ENCODE measurements around the gene CPSF3.

CPSF3 gene

GRCh38 chr2:9390151-9390850 lies 33.2 kb upstream of the CPSF3 start:
- Histone ChIP-seq H3K27me3 (ENCODE audit: insufficient read depth, low read length, poor library complexity, severe bottlenecking) (no peaks in the 10 kb centered on the region), H3K9me2 (replicated peaks; ENCODE audit: low read depth, low read length) (no peaks in the 10 kb centered on the region), H2AFZ (ENCODE audit: low read length) (no peak overlapping the region), H3K4me3 (ENCODE audit: low read length, poor library complexity, severe bottlenecking) (no peak overlapping the region), H3K4me2 (ENCODE audit: low read depth, low read length, poor library complexity, severe bottlenecking) (no peak overlapping the region), H4K20me1 (ENCODE audit: insufficient read depth, low read length, poor library complexity, severe bottlenecking) (no peaks in the 10 kb centered on the region), H3K9me3 (ENCODE audit: insufficient read depth, low read depth, low read length) (no peaks in the 10 kb centered on the region), H3K4me1 (ENCODE audit: insufficient read depth, low read length, poor library complexity, severe bottlenecking) (no peaks in the 10 kb centered on the region), H3K36me3 (ENCODE audit: insufficient read depth, low read length) (peaks cover 25% of the 10 kb centered on the region; the same call in 1 of the 2 replicates), H3K79me2 (ENCODE audit: insufficient read depth, low read length) (no peaks in the 10 kb centered on the region), H3K9ac (ENCODE audit: low read depth, low read length, poor library complexity, severe bottlenecking) (no peak overlapping the region), H3F3A (ENCODE audit: low read depth) (no peaks in the 10 kb centered on the region)
- TF ChIP-seq EZH2phosphoT487 (IDR thresholded peaks at IDR 0.05; ENCODE audit: borderline replicate concordance) (no peak), CTCF (conservative IDR thresholded peaks at IDR 0.05; ENCODE audit: low read length) (no peak)

- H3K4me1 ChIP-seq (ENCODE audit: insufficient read depth, low read length, poor library complexity, severe bottlenecking): no peaks in the 10 kb centered on the region
- H4K20me1 ChIP-seq (ENCODE audit: insufficient read depth, low read length, poor library complexity, severe bottlenecking): no peaks in the 10 kb centered on the region
- no peaks in the 10 kb centered on the region for H3K9me2 ChIP-seq (replicated peaks; ENCODE audit: low read depth, low read length)
- no peaks in the 10 kb centered on the region for H3K27me3 ChIP-seq (ENCODE audit: insufficient read depth, low read length, poor library complexity, severe bottlenecking)
- H3K36me3 ChIP-seq (ENCODE audit: insufficient read depth, low read length): peaks cover 23% of the 10 kb centered on the region; the same call in 1 of the 2 replicates
- no peaks in the 10 kb centered on the region for H3K79me2 ChIP-seq (ENCODE audit: insufficient read depth, low read length)
- TF ChIP-seq EZH2phosphoT487 (IDR thresholded peaks at IDR 0.05; ENCODE audit: borderline replicate concordance) (no peak), CTCF (conservative IDR thresholded peaks at IDR 0.05; ENCODE audit: low read length) (no peak)
- H3F3A ChIP-seq (ENCODE audit: low read depth): no peaks in the 10 kb centered on the region
- no peak overlapping the region for H2AFZ ChIP-seq (ENCODE audit: low read length)
- no peaks in the 10 kb centered on the region for H3K9me3 ChIP-seq (ENCODE audit: insufficient read depth, low read depth, low read length)
- H3K9ac ChIP-seq (ENCODE audit: low read depth, low read length, poor library complexity, severe bottlenecking): no peak overlapping the region
- no peak overlapping the region for H3K4me3 ChIP-seq (ENCODE audit: low read length, poor library complexity, severe bottlenecking)
- H3K4me2 ChIP-seq (ENCODE audit: low read depth, low read length, poor library complexity, severe bottlenecking): no peak overlapping the region
These were observed 32.5 kb upstream of the CPSF3 start for GRCh38 chr2:9390991-9391390.

GRCh38 chr2:9391961-9392720 lies 31.3 kb upstream of the CPSF3 start:
- H3K27me3 ChIP-seq (ENCODE audit: insufficient read depth, low read length, poor library complexity, severe bottlenecking): no peaks in the 10 kb centered on the region
- no peaks in the 10 kb centered on the region for H3F3A ChIP-seq (ENCODE audit: low read depth)
- H3K9me3 ChIP-seq (ENCODE audit: insufficient read depth, low read depth, low read length): no peaks in the 10 kb centered on the region
- peaks cover 23% of the 10 kb centered on the region; the same call in 1 of the 2 replicates for H3K36me3 ChIP-seq (ENCODE audit: insufficient read depth, low read length)
- H2AFZ ChIP-seq (ENCODE audit: low read length): no peak overlapping the region
- H3K4me1 ChIP-seq (ENCODE audit: insufficient read depth, low read length, poor library complexity, severe bottlenecking): no peaks in the 10 kb centered on the region
- H3K9me2 ChIP-seq (replicated peaks; ENCODE audit: low read depth, low read length): no peaks in the 10 kb centered on the region
- no peak overlapping the region for H3K4me3 ChIP-seq (ENCODE audit: low read length, poor library complexity, severe bottlenecking)
- no peaks in the 10 kb centered on the region for H4K20me1 ChIP-seq (ENCODE audit: insufficient read depth, low read length, poor library complexity, severe bottlenecking)
- no peak overlapping the region for H3K9ac ChIP-seq (ENCODE audit: low read depth, low read length, poor library complexity, severe bottlenecking)
- TF ChIP-seq CTCF (conservative IDR thresholded peaks at IDR 0.05; ENCODE audit: low read length) (no peak), EZH2phosphoT487 (IDR thresholded peaks at IDR 0.05; ENCODE audit: borderline replicate concordance) (no peak)
- H3K79me2 ChIP-seq (ENCODE audit: insufficient read depth, low read length): no peaks in the 10 kb centered on the region
- H3K4me2 ChIP-seq (ENCODE audit: low read depth, low read length, poor library complexity, severe bottlenecking): no peak overlapping the region
